ENCODE measurements around the gene KDM3B.
"Not testable (repeated sequence)": the region's sequence is repeated elsewhere in the genome, so short reads cannot be mapped to it uniquely, and the experiment has no call there.

KDM3B gene

GRCh38 chr5:138408023-138408422 lies 55.5 kb downstream of the KDM3B start:
- no peak for DNase-seq

- not testable (repeated sequence) for DNase-seq
Measured at GRCh38 chr5:138410996-138411640, 58.6 kb downstream of the KDM3B start.

GRCh38 chr5:138418444-138418843 lies 66.0 kb downstream of the KDM3B start:
- no peak for DNase-seq

GRCh38 chr5:138425079-138425478 lies 72.6 kb downstream of the KDM3B start:
- DNase-seq, result no peak

- DNase-seq, result no peak
Measured at GRCh38 chr5:138435943-138436342, 83.5 kb downstream of the KDM3B start.

- DNase-seq, result no peak
Measured at GRCh38 chr5:138438003-138438723, 85.7 kb downstream of the KDM3B start.

- DNase-seq, result peak; percentile 84
Measured at GRCh38 chr5:138438724-138439476, 86.4 kb downstream of the KDM3B start, which contains the start of gene REEP2. Gene REEP2, plus strand, starts transcription at chr5:138439057. Its CDS starts 152 bp downstream, at chr5:138439209.

- no peak for DNase-seq
Measured at GRCh38 chr5:138439477-138440158, 87.1 kb downstream of the KDM3B start.

- no peak for DNase-seq
Measured at GRCh38 chr5:138440159-138441073, 87.9 kb downstream of the KDM3B start.

GRCh38 chr5:138441221-138441620 lies 88.7 kb downstream of the KDM3B start:
- DNase-seq, result no peak

GRCh38 chr5:138444078-138444773 lies 91.7 kb downstream of the KDM3B start:
- no peak for DNase-seq

- no peak for DNase-seq
Measured at GRCh38 chr5:138444774-138445546, 92.5 kb downstream of the KDM3B start.

GRCh38 chr5:138445547-138446271 lies 93.2 kb downstream of the KDM3B start:
- no peak for DNase-seq

- no peak for DNase-seq
Measured at GRCh38 chr5:138448070-138448469, 95.6 kb downstream of the KDM3B start.

- no peak for DNase-seq
Measured at GRCh38 chr5:138448481-138449398, 96.3 kb downstream of the KDM3B start.

- peak; percentile 98 for DNase-seq
Measured at GRCh38 chr5:138449501-138450239, 97.2 kb downstream of the KDM3B start.

- DNase-seq, result no peak
Measured at GRCh38 chr5:138450971-138451370, 98.5 kb downstream of the KDM3B start.

GRCh38 chr5:138452720-138453119 lies 100.2 kb downstream of the KDM3B start:
- no peak for DNase-seq
